Measurements from ENCODE around the gene MRPL36. TPM values are rescaled to one million over a fixed set of nuclear protein-coding genes. Genes with fewer than 3 reads are reported as not detected.
A peak's percentile ranks its signal among the peaks of the same experiment; 100 is the strongest.

MRPL36 gene
- total and polyA plus RNA-seq, 2 experiments from 2014 or later, result 47.5 to 149 TPM

DNA sequence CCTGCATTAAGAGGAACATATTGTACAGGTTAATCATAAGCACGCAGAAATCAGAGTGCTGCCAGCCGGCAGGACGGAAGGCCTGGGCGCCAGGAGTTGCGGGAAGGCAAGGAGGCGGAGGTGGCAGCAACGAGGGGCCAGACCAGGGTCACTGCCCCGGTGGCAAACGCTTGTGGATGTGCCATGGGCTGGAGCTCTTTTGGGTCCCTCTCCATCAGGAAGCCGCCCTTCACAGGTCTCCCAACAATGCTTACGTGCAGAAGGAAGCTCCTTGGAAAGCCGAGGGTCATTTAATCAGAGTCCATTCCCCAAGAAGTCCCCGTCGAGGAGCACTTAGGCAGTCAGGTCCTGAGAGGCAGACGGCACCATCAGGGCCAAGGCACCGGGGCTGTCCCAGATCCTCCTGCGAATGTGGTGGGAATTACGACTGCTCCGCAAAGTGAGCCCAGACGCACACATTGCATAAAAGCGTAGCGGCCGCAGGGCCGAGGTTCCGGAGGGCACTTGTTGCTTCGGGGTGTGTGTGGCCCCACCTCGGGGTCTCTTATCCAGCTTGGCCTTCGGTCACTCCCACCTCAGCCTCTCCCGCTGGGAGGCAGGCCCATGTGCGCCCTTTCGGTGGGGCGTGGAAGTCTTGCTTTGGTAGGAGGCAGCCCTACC lies 20.5 kb downstream of the MRPL36 start:
- Histone ChIP-seq H3K27ac (ENCODE audit: low read depth) (no peak overlapping the region), H2AFZ (peak overlapping the region; percentile 23; the same call in 1 of the 2 replicates), H3K79me2 (replicated peaks; ENCODE audit: insufficient read depth) (no peaks in the 10 kb centered on the region), H3K4me2 (no peak overlapping the region), H3K27me3 (ENCODE audit: insufficient read depth) (no peaks in the 10 kb centered on the region), H3F3A (replicated peaks; ENCODE audit: low read depth) (no peaks in the 10 kb centered on the region), H3K4me3 (no peak overlapping the region), H4K20me1 (replicated peaks; ENCODE audit: insufficient read depth) (no peaks in the 10 kb centered on the region), H3K36me3 (ENCODE audit: insufficient read depth) (no peaks in the 10 kb centered on the region), H3K4me1 (ENCODE audit: insufficient read depth) (no peaks in the 10 kb centered on the region), H3K9me2 (ENCODE audit: insufficient read depth) (no peaks in the 10 kb centered on the region)
- DNase-seq (ENCODE audit: low spot score) (no peak), ATAC-seq (no peak)
- no peaks in the 10 kb centered on the region; the same call in 2 of the 3 replicates for H3K9me3 Mint-ChIP-seq
- H3K27me3 Mint-ChIP-seq (ENCODE audit: insufficient read depth, low read depth, poor library complexity), result peaks cover 5% of the 10 kb centered on the region
- H3K36me3 Mint-ChIP-seq (ENCODE audit: low read depth), result no peaks in the 10 kb centered on the region
- TF ChIP-seq CTCF (conservative IDR thresholded peaks at IDR 0.05; ENCODE audit: low read depth in 2 of 2) (no peak), JUNB (IDR thresholded peaks at IDR 0.05; ENCODE audit: unreplicated experiment) (no peak), ZNF114 (CRISPR knock-in tag; IDR thresholded peaks at IDR 0.05) (no peak), REST (IDR thresholded peaks at IDR 0.05; ENCODE audit: unreplicated experiment) (no peak), EZH2 (IDR thresholded peaks at IDR 0.05; ENCODE audit: low read depth, unreplicated experiment) (no peak), ETS1 (IDR thresholded peaks at IDR 0.05) (no peak), POLR2AphosphoS5 (IDR thresholded peaks at IDR 0.05; ENCODE audit: low read depth) (no peak), CREB1 (CRISPR knock-in tag; IDR thresholded peaks at IDR 0.05; ENCODE audit: low read depth) (no peak), NANOG (IDR thresholded peaks at IDR 0.05; ENCODE audit: borderline replicate concordance) (no peak), STAT1 (IDR thresholded peaks at IDR 0.05; ENCODE audit: unreplicated experiment) (no peak)
- TF ChIP-seq, protein P1, sequence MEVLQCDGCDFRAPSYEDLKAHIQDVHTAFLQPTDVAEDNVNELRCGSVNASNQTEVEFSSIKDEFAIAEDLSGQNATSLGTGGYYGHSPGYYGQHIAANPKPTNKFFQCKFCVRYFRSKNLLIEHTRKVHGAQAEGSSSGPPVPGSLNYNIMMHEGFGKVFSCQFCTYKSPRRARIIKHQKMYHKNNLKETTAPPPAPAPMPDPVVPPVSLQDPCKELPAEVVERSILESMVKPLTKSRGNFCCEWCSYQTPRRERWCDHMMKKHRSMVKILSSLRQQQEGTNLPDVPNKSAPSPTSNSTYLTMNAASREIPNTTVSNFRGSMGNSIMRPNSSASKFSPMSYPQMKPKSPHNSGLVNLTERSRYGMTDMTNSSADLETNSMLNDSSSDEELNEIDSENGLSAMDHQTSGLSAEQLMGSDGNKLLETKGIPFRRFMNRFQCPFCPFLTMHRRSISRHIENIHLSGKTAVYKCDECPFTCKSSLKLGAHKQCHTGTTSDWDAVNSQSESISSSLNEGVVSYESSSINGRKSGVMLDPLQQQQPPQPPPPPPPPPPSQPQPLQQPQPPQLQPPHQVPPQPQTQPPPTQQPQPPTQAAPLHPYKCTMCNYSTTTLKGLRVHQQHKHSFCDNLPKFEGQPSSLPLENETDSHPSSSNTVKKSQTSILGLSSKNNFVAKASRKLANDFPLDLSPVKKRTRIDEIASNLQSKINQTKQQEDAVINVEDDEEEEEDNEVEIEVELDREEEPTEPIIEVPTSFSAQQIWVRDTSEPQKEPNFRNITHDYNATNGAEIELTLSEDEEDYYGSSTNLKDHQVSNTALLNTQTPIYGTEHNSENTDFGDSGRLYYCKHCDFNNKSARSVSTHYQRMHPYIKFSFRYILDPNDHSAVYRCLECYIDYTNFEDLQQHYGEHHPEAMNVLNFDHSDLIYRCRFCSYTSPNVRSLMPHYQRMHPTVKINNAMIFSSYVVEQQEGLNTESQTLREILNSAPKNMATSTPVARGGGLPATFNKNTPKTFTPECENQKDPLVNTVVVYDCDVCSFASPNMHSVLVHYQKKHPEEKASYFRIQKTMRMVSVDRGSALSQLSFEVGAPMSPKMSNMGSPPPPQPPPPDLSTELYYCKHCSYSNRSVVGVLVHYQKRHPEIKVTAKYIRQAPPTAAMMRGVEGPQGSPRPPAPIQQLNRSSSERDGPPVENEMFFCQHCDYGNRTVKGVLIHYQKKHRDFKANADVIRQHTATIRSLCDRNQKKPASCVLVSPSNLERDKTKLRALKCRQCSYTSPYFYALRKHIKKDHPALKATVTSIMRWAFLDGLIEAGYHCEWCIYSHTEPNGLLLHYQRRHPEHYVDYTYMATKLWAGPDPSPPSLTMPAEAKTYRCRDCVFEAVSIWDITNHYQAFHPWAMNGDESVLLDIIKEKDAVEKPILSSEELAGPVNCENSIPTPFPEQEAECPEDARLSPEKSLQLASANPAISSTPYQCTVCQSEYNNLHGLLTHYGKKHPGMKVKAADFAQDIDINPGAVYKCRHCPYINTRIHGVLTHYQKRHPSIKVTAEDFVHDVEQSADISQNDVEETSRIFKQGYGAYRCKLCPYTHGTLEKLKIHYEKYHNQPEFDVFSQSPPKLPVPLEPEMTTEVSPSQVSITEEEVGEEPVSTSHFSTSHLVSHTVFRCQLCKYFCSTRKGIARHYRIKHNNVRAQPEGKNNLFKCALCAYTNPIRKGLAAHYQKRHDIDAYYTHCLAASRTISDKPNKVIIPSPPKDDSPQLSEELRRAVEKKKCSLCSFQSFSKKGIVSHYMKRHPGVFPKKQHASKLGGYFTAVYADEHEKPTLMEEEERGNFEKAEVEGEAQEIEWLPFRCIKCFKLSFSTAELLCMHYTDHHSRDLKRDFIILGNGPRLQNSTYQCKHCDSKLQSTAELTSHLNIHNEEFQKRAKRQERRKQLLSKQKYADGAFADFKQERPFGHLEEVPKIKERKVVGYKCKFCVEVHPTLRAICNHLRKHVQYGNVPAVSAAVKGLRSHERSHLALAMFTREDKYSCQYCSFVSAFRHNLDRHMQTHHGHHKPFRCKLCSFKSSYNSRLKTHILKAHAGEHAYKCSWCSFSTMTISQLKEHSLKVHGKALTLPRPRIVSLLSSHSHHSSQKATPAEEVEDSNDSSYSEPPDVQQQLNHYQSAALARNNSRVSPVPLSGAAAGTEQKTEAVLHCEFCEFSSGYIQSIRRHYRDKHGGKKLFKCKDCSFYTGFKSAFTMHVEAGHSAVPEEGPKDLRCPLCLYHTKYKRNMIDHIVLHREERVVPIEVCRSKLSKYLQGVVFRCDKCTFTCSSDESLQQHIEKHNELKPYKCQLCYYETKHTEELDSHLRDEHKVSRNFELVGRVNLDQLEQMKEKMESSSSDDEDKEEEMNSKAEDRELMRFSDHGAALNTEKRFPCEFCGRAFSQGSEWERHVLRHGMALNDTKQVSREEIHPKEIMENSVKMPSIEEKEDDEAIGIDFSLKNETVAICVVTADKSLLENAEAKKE (CRISPR knock-in tag; IDR thresholded peaks at IDR 0.05), result no peak
- H3K4me3 Mint-ChIP-seq, result no peak overlapping the region
- no peak overlapping the region for H3K27ac Mint-ChIP-seq
- no peaks in the 10 kb centered on the region for H3K4me1 Mint-ChIP-seq

All from GM23338 (cell line).